ENCODE data around the gene P2RX6. TPM values are rescaled to one million over a fixed set of nuclear protein-coding genes. Genes with fewer than 3 reads are reported as not detected.

Gene P2RX6
- total RNA-seq, 1 donor from 2014 or later = 0.26 TPM

- TF ChIP-seq, protein P1, sequence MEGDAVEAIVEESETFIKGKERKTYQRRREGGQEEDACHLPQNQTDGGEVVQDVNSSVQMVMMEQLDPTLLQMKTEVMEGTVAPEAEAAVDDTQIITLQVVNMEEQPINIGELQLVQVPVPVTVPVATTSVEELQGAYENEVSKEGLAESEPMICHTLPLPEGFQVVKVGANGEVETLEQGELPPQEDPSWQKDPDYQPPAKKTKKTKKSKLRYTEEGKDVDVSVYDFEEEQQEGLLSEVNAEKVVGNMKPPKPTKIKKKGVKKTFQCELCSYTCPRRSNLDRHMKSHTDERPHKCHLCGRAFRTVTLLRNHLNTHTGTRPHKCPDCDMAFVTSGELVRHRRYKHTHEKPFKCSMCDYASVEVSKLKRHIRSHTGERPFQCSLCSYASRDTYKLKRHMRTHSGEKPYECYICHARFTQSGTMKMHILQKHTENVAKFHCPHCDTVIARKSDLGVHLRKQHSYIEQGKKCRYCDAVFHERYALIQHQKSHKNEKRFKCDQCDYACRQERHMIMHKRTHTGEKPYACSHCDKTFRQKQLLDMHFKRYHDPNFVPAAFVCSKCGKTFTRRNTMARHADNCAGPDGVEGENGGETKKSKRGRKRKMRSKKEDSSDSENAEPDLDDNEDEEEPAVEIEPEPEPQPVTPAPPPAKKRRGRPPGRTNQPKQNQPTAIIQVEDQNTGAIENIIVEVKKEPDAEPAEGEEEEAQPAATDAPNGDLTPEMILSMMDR (IDR thresholded peaks at IDR 0.05; ENCODE audit: insufficient read depth, low read length, severe bottlenecking) = no peak
- peak overlapping the region; percentile 87 for H3K4me3 ChIP-seq (ENCODE audit: low read depth, low read length)
- H3K36me3 ChIP-seq (ENCODE audit: control insufficient read depth, insufficient read depth, low read length) = peaks cover 15% of the 10 kb centered on the region
- DNase-seq (ENCODE audit: low read depth) = no peak
- FAIRE-seq = no peak
- no peaks in the 10 kb centered on the region for H3K27me3 ChIP-seq (ENCODE audit: control insufficient read depth, insufficient read depth, low read length)
These were observed 32.4 kb upstream of the P2RX6 start for GRCh38 chr22:20982563-20982882.

- H3K4me3 ChIP-seq (ENCODE audit: low read depth, low read length) = peak overlapping the region; percentile 87
- FAIRE-seq (no peak), DNase-seq (ENCODE audit: low read depth) (no peak)
- peaks cover 18% of the 10 kb centered on the region for H3K36me3 ChIP-seq (ENCODE audit: control insufficient read depth, insufficient read depth, low read length)
- no peaks in the 10 kb centered on the region for H3K27me3 ChIP-seq (ENCODE audit: control insufficient read depth, insufficient read depth, low read length)
- TF ChIP-seq, protein P1 (IDR thresholded peaks at IDR 0.05; ENCODE audit: insufficient read depth, low read length, severe bottlenecking) = no peak
These were observed 31.7 kb upstream of the P2RX6 start for GRCh38 chr22:20983081-20983771.

DNA sequence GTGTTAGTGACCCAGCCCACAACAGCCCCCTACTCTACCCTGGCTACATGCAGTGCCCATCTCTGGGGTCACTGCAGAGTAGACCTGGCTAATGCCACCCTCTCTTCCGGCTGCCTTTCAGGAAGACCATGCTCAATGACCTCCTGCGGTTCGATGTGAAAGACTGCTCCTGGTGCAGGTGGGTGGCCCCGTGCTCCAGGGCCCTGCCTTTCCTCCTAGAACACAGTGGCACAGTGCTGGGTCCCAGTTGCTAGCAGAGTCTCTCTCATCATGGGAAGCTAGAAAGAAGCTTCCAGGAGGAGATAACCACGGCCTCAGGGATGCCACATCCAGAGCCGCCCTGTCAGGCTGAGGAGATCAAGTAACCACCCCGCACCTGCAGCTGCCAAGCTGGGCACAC lies 29.2 kb upstream of the P2RX6 start:
- FAIRE-seq (no peak), DNase-seq (ENCODE audit: low read depth) (no peak)
- peaks cover 25% of the 10 kb centered on the region for H3K36me3 ChIP-seq (ENCODE audit: control insufficient read depth, insufficient read depth, low read length)
- TF ChIP-seq, protein P1 (IDR thresholded peaks at IDR 0.05; ENCODE audit: insufficient read depth, low read length, severe bottlenecking) = no peak
- H3K27me3 ChIP-seq (ENCODE audit: control insufficient read depth, insufficient read depth, low read length) = no peaks in the 10 kb centered on the region
- H3K4me3 ChIP-seq (ENCODE audit: low read depth, low read length) = no peak overlapping the region

- Histone ChIP-seq H3K4me3 (ENCODE audit: low read depth, low read length) (no peak overlapping the region), H3K27me3 (ENCODE audit: control insufficient read depth, insufficient read depth, low read length) (no peaks in the 10 kb centered on the region), H3K36me3 (ENCODE audit: control insufficient read depth, insufficient read depth, low read length) (peaks cover 30% of the 10 kb centered on the region)
- FAIRE-seq (no peak), DNase-seq (ENCODE audit: low read depth) (no peak)
- TF ChIP-seq, protein P1 (IDR thresholded peaks at IDR 0.05; ENCODE audit: insufficient read depth, low read length, severe bottlenecking) = no peak
These were observed 28.6 kb upstream of the P2RX6 start for GRCh38 chr22:20986365-20986764.

GRCh38 chr22:20987375-20987774 lies 27.6 kb upstream of the P2RX6 start:
- Histone ChIP-seq H3K36me3 (ENCODE audit: control insufficient read depth, insufficient read depth, low read length) (peaks cover 39% of the 10 kb centered on the region), H3K4me3 (ENCODE audit: low read depth, low read length) (no peak overlapping the region), H3K27me3 (ENCODE audit: control insufficient read depth, insufficient read depth, low read length) (no peaks in the 10 kb centered on the region)
- DNase-seq (ENCODE audit: low read depth) = no peak
- FAIRE-seq = no peak
- TF ChIP-seq, protein P1 (IDR thresholded peaks at IDR 0.05; ENCODE audit: insufficient read depth, low read length, severe bottlenecking) = no peak

All from bronchial epithelial cell (primary cell).